Measurements from ENCODE around the gene ADK. TPM values are rescaled to one million over a fixed set of nuclear protein-coding genes. Genes with fewer than 3 reads are reported as not detected.
"Not testable (repeated sequence)": the region's sequence is repeated elsewhere in the genome, so short reads cannot be mapped to it uniquely, and the experiment has no call there.

The ADK gene
- total RNA-seq, 1 donor from 2014 or later: 26.2 TPM

DNA sequence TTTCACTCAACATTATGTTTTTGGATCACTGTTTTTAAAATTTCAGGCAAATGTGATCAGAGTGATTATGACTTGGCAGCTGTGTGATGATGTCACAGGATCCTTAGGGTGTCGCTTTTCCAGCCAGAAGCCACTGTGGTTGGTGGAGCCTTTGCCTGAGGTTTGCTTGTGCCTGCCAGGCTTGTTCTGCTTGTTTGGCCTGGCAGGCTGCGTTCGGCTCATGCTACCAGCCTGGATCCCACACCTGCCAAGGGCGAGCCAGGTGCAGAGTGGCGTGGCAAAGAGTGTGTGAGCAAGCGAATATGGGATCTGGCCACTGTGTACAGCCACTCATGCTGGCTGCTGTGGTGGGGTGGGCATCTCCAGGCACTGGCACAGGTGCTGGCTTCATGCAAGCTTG lies 55.7 kb downstream of the ADK start:
- Mint-ChIP-seq H3K4me3 (no peak overlapping the region), H3K4me1 (no peaks in the 10 kb centered on the region), H3K27me3 (ENCODE audit: low read depth) (no peaks in the 10 kb centered on the region), H3K36me3 (peaks cover 9% of the 10 kb centered on the region), H3K27ac (no peak overlapping the region), H3K9me3 (no peaks in the 10 kb centered on the region)
- TF ChIP-seq, protein P1, sequence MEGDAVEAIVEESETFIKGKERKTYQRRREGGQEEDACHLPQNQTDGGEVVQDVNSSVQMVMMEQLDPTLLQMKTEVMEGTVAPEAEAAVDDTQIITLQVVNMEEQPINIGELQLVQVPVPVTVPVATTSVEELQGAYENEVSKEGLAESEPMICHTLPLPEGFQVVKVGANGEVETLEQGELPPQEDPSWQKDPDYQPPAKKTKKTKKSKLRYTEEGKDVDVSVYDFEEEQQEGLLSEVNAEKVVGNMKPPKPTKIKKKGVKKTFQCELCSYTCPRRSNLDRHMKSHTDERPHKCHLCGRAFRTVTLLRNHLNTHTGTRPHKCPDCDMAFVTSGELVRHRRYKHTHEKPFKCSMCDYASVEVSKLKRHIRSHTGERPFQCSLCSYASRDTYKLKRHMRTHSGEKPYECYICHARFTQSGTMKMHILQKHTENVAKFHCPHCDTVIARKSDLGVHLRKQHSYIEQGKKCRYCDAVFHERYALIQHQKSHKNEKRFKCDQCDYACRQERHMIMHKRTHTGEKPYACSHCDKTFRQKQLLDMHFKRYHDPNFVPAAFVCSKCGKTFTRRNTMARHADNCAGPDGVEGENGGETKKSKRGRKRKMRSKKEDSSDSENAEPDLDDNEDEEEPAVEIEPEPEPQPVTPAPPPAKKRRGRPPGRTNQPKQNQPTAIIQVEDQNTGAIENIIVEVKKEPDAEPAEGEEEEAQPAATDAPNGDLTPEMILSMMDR (IDR thresholded peaks at IDR 0.05; ENCODE audit: unreplicated experiment): no peak
- DNase-seq (ENCODE audit: low spot score in 2 of 2, unreplicated experiment in 2 of 2): no peak

- Mint-ChIP-seq H3K9me3 (no peaks in the 10 kb centered on the region), H3K27ac (no peak overlapping the region), H3K36me3 (peaks cover 7% of the 10 kb centered on the region), H3K27me3 (ENCODE audit: low read depth) (no peaks in the 10 kb centered on the region), H3K4me1 (no peaks in the 10 kb centered on the region), H3K4me3 (no peak overlapping the region)
- DNase-seq (ENCODE audit: low spot score in 2 of 2, unreplicated experiment in 2 of 2): no peak
- TF ChIP-seq, protein P1 (IDR thresholded peaks at IDR 0.05; ENCODE audit: unreplicated experiment): no peak
These were observed 56.9 kb downstream of the ADK start for GRCh38 chr10:74207691-74208480.

GRCh38 chr10:74208997-74209396 lies 58.0 kb downstream of the ADK start:
- TF ChIP-seq, protein P1 (IDR thresholded peaks at IDR 0.05; ENCODE audit: unreplicated experiment): no peak
- Mint-ChIP-seq H3K27me3 (ENCODE audit: low read depth) (no peaks in the 10 kb centered on the region), H3K9me3 (no peaks in the 10 kb centered on the region), H3K4me1 (peaks cover 5% of the 10 kb centered on the region), H3K4me3 (no peak overlapping the region), H3K36me3 (peaks cover 7% of the 10 kb centered on the region), H3K27ac (no peak overlapping the region)
- no peak for DNase-seq (ENCODE audit: low spot score in 2 of 2, unreplicated experiment in 2 of 2)

DNA sequence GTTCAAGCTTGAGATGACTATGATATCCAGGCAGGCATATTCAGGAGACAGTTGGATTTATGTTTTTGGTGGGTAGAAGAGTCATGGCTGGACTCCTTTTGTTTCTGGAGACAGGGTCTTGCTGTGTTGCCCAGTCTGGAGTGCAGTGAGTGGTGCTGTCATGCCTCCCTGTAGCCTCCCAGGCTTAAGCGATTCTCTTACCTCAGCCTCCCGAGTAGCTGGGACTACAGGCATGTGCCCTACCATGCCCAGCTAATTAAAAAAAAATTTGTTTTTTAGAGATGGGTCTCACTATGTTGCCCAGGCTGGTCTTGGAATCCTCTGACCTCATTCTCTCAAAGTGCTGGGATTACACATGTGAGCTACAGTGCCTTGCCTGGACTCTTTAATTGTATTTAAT lies 62.0 kb downstream of the ADK start:
- Mint-ChIP-seq H3K4me1 (peaks cover 12% of the 10 kb centered on the region), H3K9me3 (peaks cover 2% of the 10 kb centered on the region), H3K27ac (no peak overlapping the region), H3K4me3 (no peak overlapping the region), H3K27me3 (ENCODE audit: low read depth) (no peaks in the 10 kb centered on the region), H3K36me3 (peaks cover 11% of the 10 kb centered on the region)
- TF ChIP-seq, protein P1 (IDR thresholded peaks at IDR 0.05; ENCODE audit: unreplicated experiment): no peak
- no peak for DNase-seq (ENCODE audit: low spot score in 2 of 2, unreplicated experiment in 2 of 2)

GRCh38 chr10:74213571-74214162 lies 62.6 kb downstream of the ADK start:
- Mint-ChIP-seq H3K27me3 (ENCODE audit: low read depth) (no peaks in the 10 kb centered on the region), H3K36me3 (peaks cover 15% of the 10 kb centered on the region), H3K4me3 (no peak overlapping the region), H3K27ac (no peak overlapping the region), H3K4me1 (peaks cover 12% of the 10 kb centered on the region), H3K9me3 (peaks cover 6% of the 10 kb centered on the region)
- TF ChIP-seq, protein P1 (IDR thresholded peaks at IDR 0.05; ENCODE audit: unreplicated experiment): no peak
- no peak for DNase-seq (ENCODE audit: low spot score in 2 of 2, unreplicated experiment in 2 of 2)

DNA sequence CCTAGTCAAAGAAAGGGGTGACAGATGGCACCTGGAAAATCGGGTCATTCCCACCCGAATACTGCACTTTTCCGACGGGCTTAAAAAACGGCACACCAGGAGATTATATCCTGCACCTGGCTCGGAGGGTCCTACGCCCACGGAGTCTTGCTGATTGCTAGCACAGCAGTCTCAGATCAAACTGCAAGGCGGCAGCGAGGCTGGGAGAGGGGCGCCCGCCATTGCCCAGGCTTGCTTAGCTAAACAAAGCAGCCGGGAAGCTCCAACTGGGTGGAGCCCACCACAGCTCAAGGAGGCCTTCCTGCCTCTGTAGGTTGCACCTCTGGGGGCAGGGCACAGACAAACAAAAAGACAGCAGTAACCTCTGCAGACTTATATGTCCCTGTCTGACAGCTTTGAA lies 66.1 kb downstream of the ADK start:
- H3K27ac Mint-ChIP-seq; H3K27me3 Mint-ChIP-seq (ENCODE audit: low read depth); H3K9me3 Mint-ChIP-seq; DNase-seq (ENCODE audit: low spot score in 2 of 2, unreplicated experiment in 2 of 2); H3K4me3 Mint-ChIP-seq: not testable (repeated sequence)
- Mint-ChIP-seq H3K4me1 (peaks cover 12% of the 10 kb centered on the region), H3K36me3 (peaks cover 12% of the 10 kb centered on the region)

- H3K36me3 Mint-ChIP-seq; H3K9me3 Mint-ChIP-seq; H3K4me1 Mint-ChIP-seq; H3K27me3 Mint-ChIP-seq (ENCODE audit: low read depth); DNase-seq (ENCODE audit: low spot score in 2 of 2, unreplicated experiment in 2 of 2); H3K27ac Mint-ChIP-seq; H3K4me3 Mint-ChIP-seq: not testable (repeated sequence)
These were observed 71.4 kb downstream of the ADK start for GRCh38 chr10:74222467-74222866.

Data from mesothelial cell of epicardium (in vitro differentiated cells).